ENCODE measurements around the gene XXYLT1. TPM values are rescaled to one million over a fixed set of nuclear protein-coding genes. Genes with fewer than 3 reads are reported as not detected.
A peak's percentile ranks its signal among the peaks of the same experiment; 100 is the strongest.
"Not testable (repeated sequence)": the region's sequence is repeated elsewhere in the genome, so short reads cannot be mapped to it uniquely, and the experiment has no call there.

The XXYLT1 gene
- total RNA-seq, 1 donor from 2014 or later: 2.7 TPM

DNA sequence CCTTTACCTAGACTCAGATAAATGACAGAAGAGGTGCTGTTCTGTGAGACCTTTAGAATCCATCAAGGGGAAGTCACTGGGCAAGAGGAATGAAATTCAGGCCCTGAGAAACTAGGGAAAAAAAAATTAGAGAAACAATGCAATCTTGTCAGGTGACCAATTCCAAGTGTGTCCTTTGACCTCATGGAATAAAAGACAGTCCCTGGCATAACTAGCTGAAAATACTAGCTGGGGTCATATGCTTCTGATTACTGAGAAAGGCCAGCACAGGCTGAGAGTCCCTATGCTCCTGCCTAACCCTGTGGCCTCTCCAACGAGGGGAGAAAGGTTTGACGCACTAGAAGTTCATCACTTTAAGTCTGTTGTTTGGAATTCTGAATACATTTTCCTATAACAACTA lies 167.3 kb downstream of the XXYLT1 start:
- ATAC-seq (no peak), DNase-seq (ENCODE audit: missing footprints) (no peak)
- intact Hi-C loops (cut with DNase I): loop anchor here (10.0 kb wide), 1 partner anchor 329 kb away; no protein-coding TSS in a partner anchor

DNA sequence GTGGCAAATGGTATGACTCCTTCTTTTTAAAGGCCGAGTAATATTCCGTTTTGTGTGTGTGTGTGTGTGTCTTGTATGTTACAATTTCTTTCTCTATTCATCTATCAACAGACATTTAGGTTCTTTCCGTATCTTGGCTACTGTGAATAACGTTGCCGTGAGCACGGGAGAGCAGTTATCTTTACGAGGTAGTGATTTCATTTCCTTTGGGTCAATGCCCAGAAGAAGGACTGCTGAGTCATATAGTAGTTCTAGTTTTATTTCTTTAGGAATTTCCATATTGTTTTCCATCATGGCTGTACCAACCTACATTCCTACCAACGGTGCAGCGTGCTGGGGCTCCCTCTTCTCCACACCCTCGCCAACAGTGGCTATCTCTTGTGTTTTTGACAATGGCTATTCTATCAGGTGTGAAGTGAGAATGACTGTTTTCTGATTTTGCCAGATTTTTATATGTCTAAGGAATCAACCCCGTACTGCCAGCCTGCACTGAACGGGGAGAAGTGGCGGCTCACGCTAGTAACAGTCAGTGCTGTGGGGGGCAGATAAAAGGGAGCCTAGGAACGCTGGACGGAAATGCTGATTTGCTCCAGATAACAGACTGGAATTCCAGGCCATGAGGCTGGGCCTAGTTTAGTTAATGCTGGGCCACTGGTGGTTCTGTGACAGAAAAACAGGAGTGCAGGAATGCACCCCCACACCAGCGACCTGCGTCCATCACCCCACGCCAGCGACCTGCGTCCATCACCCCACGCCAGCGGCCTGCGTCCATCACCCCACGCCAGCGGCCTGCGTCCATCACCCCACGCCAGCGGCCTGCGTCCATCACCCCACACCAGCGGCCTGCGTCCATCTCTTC lies 168.1 kb downstream of the XXYLT1 start:
- DNase-seq (ENCODE audit: missing footprints): no peak
- intact Hi-C loops (cut with DNase I): loop anchor here (10.0 kb wide), 1 partner anchor 328 kb away; no protein-coding TSS in a partner anchor
- peak; percentile 46 for ATAC-seq

DNA sequence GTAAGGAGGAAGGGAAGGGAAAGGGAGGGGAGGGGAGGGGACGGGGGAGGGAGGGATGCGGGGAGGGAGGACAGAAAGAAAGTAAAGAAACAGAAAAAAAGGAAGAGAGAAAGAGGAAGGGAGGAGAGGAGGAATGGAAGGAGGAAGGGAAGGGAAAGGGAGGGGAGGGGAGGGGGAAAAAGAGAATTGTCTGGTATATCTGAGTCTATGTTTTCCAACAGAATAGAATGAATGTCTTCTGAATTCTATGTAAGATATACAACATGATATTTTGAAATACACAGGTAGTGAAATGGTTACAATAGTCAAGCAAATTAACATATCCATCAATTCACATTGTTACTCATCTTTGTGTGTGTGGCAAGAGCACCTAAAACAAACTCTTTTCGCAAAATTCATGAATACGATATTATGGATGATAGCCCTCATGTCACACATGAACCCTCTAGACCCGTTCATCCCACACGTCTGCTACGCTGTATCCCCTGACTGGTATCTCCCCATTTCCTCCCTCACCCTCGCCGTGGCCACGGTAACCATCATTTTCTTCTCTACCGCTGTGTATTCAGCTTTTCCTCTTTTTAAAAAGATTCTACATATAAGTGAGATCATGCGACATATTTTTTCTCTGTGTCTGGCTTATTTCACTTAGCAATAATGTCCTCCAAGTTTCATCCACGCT lies 168.9 kb downstream of the XXYLT1 start:
- intact Hi-C loops (cut with DNase I): loop anchor here (10.0 kb wide), 1 partner anchor 327 kb away; no protein-coding TSS in a partner anchor
- DNase-seq (ENCODE audit: missing footprints): no peak
- no peak for ATAC-seq

DNA sequence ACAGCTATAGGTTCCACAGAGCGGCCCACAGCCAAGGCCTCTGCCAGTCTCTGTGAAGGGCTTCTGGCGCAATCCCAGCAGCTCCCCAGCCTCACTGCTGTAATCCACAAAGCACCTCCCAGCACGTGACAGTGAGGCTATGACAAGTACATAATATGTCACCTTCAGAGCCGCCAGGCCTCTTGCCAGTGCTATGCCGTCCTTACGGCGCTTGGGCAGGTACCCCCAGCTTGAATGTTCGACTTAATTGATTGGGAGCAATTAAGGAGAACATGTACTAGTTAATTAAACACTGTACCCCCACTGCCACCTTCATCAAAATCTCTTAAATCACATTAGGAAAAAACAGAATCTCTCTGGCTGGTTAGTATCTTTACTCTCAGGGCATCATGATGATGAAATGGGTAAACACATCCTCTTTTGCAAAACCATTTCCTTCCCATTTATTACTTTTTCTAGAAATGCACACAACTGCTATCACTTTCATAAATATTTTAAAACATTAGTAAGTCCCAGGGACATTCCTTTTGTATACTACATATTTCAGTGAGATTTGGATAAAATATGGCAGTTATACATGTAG lies 169.9 kb downstream of the XXYLT1 start:
- intact Hi-C loops (cut with DNase I): loop anchor here (10.0 kb wide), 1 partner anchor 326 kb away; no protein-coding TSS in a partner anchor
- DNase-seq (ENCODE audit: missing footprints) (peak; percentile 87), ATAC-seq (peak; percentile 67)

DNA sequence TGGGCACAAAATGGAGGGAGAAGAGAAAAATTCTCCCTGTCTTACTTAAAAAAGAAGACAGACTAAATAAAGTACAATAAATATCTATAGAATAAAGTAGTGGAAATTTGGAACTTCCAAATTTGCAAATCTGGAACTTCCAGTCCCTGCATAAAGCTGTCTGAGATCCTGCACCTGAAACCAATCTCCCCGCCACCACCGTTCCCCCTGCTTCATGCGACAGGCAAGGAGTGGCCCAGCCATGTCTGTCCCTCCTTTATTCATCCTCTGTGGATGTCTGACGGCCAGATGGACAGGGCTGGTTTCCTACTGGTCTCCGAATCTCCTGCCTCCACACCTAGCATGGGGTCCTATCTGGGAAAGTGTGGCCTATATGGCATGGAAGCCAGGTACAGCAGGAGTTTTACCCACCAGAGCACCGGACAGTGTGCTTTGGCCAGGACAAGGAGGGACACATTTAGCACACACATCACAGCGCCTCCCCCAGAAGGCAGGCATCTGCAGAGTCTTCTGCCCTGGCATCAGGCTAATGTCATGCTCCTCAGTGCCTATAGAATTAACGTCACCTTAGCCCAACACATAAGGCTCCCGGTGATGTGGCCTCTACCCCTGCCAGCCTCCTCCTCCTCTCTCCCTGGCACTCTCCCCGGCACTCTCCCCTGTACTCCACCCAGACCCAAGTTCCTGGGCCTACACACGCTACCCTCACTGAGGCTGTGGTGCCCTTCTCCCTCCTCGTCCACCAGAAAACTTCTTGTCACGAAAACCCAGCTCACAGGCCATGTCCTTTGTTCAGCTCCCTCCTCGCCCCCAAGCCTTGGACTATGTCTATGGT lies 170.8 kb downstream of the XXYLT1 start:
- no peak for ATAC-seq
- no peak for DNase-seq (ENCODE audit: missing footprints)
- intact Hi-C loops (cut with DNase I): loop anchor here (5.0 to 10.0 kb wide), 2 partner anchors 38 to 325 kb away; no protein-coding TSS in a partner anchor

DNA sequence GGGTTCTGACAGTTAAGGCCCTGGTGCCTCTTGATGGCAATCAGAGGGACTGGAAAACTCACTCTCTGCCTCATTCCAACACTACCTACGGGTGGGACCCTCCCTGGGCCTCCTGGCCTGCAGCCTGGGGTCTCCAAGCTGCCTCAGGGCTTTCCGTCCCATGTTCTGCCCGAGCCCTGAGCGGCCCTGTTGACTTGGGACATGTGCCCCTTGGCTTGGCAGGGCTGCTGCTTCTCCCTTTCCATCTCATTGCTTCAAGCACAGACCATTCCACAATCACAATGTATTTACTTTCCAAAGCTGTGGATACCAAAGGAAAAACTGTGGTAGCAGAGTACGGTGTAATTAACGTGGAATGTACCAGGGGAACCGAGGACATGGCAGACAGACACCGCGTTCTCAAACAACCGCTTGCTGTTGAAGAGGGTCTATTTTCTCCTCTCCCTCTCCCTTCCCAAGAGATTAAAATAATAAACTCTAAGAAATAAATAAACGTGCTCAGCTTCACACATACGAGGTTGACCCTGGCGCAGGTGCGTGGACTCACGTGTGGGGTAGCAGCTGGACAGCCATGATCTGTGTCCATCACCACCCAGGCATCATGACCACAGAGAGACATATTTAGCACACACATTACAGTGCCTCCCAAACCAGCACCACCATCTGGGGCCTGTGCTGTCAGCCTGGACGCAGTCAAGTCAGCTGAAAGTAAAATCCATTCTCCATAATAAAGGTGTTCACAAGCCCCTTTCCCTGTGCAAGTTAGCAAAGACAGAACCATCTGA lies 172.0 kb downstream of the XXYLT1 start:
- intact Hi-C loops (cut with DNase I): loop anchor here (5.0 kb wide), 1 partner anchor 37 kb away; no protein-coding TSS in a partner anchor
- ATAC-seq (no peak), DNase-seq (ENCODE audit: missing footprints) (peak; percentile 34)

DNA sequence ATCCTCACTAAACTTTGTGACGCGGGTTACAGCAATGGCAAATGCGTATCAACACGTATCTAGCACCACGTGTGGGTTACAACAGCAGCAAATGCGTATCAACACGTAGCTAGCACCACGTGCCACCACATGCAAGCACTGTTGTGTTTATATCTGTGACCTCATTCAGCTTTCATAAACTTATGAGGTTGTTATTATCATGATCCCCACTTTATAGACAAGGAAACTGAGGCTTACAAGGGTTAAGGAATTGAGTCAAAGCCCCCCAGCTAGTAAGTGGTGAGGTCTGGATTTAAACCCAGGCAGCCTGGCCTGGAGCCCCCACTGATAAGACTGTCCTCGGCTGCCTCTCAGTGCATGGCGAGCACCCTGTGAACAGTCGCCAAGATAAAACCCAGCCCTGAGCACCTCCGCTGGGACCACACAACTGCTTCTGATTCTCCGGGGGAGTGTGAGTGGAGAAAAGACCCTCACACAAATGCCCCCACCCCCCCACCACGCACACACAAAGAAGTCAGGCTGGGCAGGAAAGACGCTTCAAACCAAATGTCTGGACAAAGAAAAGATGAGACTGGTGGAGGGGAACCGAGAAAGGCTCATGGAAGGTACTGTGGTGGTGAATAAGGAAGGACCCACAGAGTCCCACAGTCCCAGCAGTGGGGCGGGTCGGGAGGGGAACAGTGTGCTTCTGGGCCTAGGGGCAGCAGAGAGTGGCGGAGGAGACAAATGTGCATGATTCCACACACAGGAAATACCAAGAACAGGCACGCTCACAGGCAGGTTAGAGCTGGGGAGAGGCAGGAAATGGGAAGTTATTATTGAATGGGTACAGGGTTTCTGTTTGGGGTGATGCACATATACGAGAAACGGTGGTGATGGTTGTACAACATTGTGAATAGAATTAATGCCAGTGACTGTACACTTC lies 173.4 kb downstream of the XXYLT1 start:
- DNase-seq (ENCODE audit: missing footprints) (no peak), ATAC-seq (peak; percentile 9)
- intact Hi-C loops (cut with DNase I): loop anchor here (5.0 kb wide), 1 partner anchor 35 kb away; no protein-coding TSS in a partner anchor

DNA sequence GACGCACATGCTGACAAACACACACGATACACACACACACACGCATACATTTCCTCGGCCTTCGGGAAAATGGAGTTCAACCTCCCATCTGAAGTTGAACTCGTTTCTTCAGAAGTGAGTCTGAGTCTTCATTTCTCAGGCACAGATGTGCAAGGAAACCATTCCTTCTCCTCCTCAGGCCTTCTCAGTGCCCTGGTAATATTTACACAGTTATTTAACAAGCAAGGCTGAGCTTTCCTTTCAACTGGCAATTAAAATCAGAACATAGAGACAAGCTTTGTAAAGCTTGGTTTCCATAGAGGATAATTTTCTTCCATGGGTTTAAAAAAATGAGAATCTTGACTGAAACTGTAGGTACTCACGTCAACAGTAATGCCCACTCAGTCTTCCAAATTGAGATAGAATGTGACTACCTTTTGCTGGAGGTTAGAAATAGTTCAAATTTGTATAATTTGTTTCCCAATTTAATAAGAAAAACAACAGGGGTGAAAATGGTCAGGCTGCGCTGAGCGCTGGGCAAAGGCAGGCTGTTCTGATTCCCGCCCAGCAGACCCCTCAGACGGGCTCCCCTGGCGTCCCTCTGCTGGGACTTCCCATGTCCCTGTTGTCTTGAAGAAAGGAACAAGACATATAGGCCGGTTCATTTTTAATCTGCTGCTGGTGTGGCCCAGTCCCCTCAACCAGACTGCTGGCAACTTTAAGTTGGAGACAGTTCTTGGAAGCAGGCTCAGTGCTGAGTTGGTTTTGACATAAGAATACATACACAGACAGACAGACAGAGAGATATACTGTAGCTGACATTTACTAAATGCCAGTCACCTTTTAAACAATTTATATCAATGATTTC lies 174.3 kb downstream of the XXYLT1 start:
- no peak for DNase-seq (ENCODE audit: missing footprints)
- peak; percentile 20 for ATAC-seq
- intact Hi-C loops (cut with DNase I): loop anchor here (5.0 kb wide), 1 partner anchor 34 kb away; no protein-coding TSS in a partner anchor

DNA sequence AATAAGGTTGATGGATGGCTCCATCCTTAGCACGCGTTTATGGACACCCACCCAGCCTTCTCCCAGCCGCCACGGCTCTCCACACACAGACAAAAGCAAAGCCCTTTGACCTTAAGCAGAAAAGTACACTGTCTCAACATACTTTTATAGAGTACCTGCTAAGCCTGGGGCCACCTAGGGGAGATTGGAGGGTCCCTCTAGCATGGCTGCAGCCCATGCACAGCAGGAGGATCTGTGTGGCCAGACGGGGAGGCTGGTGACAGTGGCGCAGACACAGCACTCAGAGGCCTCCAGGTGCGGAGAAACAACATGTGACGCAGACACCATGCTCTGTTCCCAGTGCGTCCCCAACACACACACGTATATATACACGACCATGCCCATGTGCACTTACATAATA lies 174.9 kb downstream of the XXYLT1 start:
- ATAC-seq (no peak), DNase-seq (ENCODE audit: missing footprints) (no peak)
- intact Hi-C loops (cut with DNase I): loop anchor here (5.0 kb wide), 1 partner anchor 34 kb away; no protein-coding TSS in a partner anchor

DNA sequence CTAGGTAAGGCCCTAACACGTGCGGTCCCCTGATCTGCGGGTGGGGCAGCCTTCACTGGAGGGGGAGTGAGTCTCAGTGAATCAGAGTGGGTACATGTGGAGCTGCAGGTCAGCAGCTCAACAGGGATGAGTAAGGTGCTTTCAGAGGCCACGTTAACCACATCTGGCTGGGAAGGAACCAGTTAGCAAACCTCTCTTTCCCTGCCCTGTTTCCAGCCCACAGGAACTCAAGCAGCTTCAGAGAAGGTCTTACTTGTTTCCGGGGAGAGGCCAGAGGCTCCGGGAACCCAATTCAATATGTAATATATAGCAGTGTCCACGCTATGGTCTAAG lies 175.3 kb downstream of the XXYLT1 start:
- intact Hi-C loops (cut with DNase I): loop anchor here (5.0 kb wide), 1 partner anchor 33 kb away; no protein-coding TSS in a partner anchor
- DNase-seq (ENCODE audit: missing footprints) (no peak), ATAC-seq (no peak)

DNA sequence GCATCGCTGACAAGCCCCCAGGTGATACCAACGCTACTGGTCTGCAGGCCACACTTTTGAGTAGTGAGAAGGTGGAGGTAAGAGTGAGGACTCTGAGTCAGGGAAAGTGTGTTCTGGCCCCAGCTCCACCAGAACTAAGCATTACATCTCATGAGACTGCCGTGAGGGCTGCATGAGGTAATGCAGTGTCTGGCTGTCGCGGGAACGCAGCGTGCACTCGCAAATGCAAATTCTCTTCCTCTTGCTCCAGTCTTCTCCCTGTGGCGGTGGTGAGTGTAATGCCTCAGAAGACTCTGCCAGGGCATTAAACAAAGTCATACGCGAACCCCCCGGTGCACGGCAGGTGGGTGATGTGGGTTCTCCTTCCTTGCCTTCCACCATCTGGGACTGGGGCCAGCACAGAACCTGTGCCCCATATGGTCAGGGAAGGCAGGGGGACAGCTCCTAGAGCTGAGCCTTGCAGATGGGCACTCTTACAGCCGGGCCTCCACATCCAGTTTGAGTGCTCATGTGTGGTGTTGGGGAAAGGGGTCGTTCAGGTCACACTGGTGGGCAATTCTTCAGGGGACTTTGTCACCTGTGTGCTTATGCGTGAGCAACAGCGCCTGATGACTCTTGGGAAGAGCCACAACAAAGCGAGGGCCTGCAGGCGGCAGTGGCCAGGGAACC lies 175.8 kb downstream of the XXYLT1 start:
- no peak for ATAC-seq

DNA sequence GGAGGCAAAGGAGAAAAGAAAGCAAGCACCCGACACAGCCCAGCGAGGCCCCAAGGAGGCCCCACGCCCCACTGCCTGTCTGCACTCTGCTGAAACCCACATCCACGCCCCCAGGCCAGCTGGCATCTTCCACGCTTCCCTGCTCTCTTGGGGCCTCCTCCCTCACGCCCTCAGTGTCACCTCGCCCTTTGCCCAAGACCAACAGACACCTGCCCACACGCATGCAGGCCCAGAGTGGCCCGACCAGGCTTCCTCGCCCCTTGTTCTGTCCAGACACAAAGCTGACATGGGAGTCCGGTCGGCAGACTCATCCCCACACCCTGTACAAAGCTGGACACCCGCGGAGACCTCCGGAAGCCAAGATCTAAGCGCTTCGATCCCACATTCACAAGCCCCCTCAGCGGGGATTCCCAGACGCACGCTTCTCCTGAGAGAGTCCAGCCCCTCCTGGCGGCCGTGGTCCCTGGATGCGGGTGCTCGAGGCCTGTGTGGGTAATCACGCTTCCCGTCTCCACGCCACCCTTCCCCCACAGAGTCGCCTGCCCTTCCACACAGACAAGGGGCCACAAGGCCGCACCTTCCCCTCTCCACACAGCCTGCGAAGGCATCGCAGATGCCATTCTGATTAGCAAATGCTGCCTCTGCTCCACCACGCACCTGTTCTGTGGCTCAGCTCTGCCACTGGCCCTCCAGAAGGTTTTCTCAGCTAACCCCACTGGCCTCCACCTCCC lies 176.6 kb downstream of the XXYLT1 start:
- ATAC-seq: no peak
- peak; percentile 62 for DNase-seq (ENCODE audit: missing footprints)
- intact Hi-C loops (cut with DNase I): no loop called here

More for the DNA sequence above, 175.8 kb downstream of the XXYLT1 start:
- DNase-seq (ENCODE audit: missing footprints): no peak
- intact Hi-C loops (cut with DNase I): loop anchor here (5.0 kb wide), 1 partner anchor 33 kb away; no protein-coding TSS in a partner anchor

DNA sequence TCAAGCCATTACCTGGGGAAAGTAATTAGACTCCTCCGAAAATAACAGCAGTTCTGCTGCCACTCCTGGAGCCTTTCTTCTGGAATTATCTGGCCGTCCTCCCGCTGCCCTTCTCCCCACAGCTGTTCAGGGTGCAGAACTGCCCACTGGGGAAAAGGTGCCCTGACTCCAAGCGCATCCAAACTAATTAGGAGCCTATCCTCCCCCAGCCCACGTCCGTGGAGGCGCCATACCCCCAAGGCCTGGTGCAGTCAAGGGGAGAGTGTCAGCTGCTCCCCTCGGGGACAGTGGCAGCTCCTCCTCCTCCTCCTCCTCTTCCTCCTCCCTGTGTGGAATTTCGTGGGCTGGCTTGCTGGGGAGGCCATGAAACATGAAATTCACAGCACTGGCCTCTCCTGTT lies 177.2 kb downstream of the XXYLT1 start:
- DNase-seq (ENCODE audit: missing footprints): no peak
- ATAC-seq: no peak
- intact Hi-C loops (cut with DNase I): no loop called here

DNA sequence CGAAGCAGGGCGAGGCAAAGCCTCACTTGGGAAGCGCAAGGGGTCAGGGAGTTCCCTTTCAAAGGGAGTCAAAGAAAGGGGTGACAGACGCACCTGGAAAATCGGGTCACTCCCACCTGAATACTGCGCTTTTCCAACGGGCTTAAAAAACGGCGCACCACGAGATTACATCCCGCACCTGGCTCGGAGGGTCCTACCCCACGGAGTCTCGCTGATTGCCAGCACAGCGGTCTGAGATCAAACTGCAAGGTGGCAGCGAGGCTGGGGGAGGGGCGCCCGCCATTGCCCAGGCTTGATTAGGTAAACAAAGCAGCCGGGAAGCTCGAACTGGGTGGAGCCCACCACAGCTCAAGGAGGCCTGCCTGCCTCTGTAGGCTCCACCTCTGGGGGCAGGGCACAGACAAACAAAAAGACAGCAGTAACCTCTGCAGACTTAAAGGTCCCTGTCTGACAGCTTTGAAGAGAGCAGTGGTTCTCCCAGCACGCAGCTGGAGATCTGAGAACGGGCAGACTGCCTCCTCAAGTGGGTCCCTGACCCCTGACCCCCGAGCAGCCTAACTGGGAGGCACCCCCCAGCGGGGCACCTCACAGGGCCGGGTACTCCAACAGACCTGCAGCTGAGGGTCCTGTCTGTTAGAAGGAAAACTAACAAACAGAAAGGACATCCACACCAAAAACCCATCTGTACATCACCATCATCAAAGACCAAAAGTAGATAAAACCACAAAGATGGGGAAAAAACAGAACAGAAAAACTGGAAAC lies 182.9 kb downstream of the XXYLT1 start:
- DNase-seq (ENCODE audit: missing footprints); intact Hi-C loops (cut with DNase I); ATAC-seq: not testable (repeated sequence)
